Natural killer cell treated with Interleukin-12 subunit alpha and Interleukin-12 subunit beta and Interleukin-15 and Interleukin-18, amount 100 ng/mL, for 72 hours (primary cell): ENCODE data around the gene BICD2. TPM values are rescaled to one million over a fixed set of nuclear protein-coding genes. Genes with fewer than 3 reads are reported as not detected.

Experiments
- ATAC-seq, 2 donors: fragments of 150-1000 bp; cut with Tn5 transposase in 1 of 2; sonication (Bioruptor Pico), chemical (Tn5 transposase) in 1 of 2; 2 replicates each; pipeline ENCODE4 v1.10.0; 2021
- DNase-seq: peaks from one replicate; pipeline ENCODE4 v3.0.0; 2022; ENCODE audit warnings: low spot score
- H3K27ac Mint-ChIP-seq, 2 donors: 1 replicate in 1 of 2; 2 replicates in 1 of 2; pipeline ENCODE4 v1.8.0; 2022; ENCODE audit warnings: mixed read lengths in 2 of 2, mild to moderate bottlenecking in 1 of 2, moderate library complexity in 1 of 2
- H3K27me3 Mint-ChIP-seq, 2 donors: 1 replicate in 1 of 2; 2 replicates in 1 of 2; pipeline ENCODE4 v1.8.0; 2022; ENCODE audit warnings: mixed read lengths in 2 of 2
- H3K36me3 Mint-ChIP-seq: one replicate; pipeline ENCODE4 v1.8.0; 2022; ENCODE audit warnings: mixed read lengths
- H3K4me1 Mint-ChIP-seq, 2 donors: 1 replicate in 1 of 2; 2 replicates in 1 of 2; pipeline ENCODE4 v1.8.0; 2022; ENCODE audit warnings: low read depth in 2 of 2, mixed read lengths in 2 of 2, mild to moderate bottlenecking in 1 of 2
- H3K4me3 Mint-ChIP-seq: one replicate; pipeline ENCODE4 v1.8.0; 2022; ENCODE audit warnings: mixed read lengths
- H3K9me3 Mint-ChIP-seq: 2 replicates; pipeline ENCODE4 v1.8.0; 2022; ENCODE audit warnings: mixed read lengths
- total RNA-seq, 2 donors: library from RNA; stranded (reverse); gene quantifications; one replicate each; pipeline ENCODE4 v1.2.3, GENCODE V29; 2022

The BICD2 gene
- total RNA-seq, 2 donors from 2014 or later, result 31.8 to 37.9 TPM

DNA sequence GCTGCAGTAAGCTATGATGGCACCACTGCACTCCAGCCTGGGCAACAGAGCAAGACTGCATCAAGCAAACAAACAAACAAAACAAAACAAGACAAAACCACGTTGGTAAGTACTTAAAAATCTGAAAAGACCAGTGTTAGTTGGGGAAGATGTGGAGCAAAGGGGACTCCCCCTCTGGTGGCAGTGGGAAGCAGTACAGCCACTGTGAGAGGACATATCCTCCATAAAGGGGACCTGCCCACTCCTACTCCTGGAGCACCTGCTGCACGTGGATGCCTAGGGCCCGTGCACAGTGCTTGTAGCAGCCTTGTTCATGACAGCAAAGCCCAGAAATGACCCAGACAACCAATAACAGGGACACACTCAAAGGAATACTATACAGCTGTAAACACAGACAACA lies 77.7 kb downstream of the BICD2 start:
- ATAC-seq (no peak), DNase-seq (no peak)
- H3K36me3 Mint-ChIP-seq, result no peaks in the 10 kb centered on the region
- H3K9me3 Mint-ChIP-seq, result peaks cover 6% of the 10 kb centered on the region
- H3K27me3 Mint-ChIP-seq, result no peaks in the 10 kb centered on the region
- H3K4me1 Mint-ChIP-seq, result no peaks in the 10 kb centered on the region
- no peak overlapping the region for H3K4me3 Mint-ChIP-seq
- H3K27ac Mint-ChIP-seq, result no peak overlapping the region

DNA sequence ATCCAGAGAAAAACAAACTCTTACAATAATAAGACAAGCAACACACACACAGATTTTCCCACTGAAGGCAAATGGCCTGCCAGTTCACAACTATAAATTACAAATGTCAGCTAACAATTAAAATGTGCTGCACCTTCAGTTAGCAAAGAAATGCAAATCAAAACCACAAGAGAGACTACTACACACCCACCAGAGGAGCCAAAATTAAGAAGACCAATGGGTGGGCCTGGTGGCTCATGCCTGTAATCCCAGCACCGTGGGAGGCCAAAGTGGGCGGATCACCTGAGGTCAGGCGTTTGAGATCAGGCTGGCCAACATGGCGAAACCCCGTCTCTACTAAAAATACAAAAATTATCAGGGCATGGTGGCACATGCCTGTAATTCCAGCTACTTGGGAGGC lies 79.6 kb downstream of the BICD2 start:
- Mint-ChIP-seq H3K36me3 (no peaks in the 10 kb centered on the region), H3K27me3 (no peaks in the 10 kb centered on the region), H3K27ac (no peak overlapping the region), H3K4me1 (no peaks in the 10 kb centered on the region), H3K4me3 (no peak overlapping the region), H3K9me3 (peaks cover 2% of the 10 kb centered on the region)
- no peak for ATAC-seq
- no peak for DNase-seq

DNA sequence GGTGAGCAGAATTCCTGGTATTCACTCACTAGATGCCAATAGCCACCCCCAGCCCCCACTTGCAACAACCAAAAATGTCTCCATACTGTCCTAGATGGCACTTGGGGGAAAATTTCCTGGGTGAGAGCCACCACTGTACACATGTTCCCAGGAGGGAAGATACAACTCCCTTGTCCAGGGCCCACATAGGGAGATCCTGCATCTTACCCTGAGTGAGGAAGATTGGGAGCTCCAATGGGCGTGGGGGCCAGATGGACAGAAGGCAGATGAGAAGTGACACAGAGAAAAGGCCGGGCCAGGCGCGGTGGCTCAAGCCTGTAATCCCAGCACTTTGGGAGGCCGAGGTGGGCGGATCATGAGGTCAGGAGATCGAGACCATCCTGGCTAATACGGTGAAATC lies 82.4 kb downstream of the BICD2 start:
- H3K9me3 Mint-ChIP-seq, result no peaks in the 10 kb centered on the region
- DNase-seq (no peak), ATAC-seq (no peak)
- no peaks in the 10 kb centered on the region for H3K27me3 Mint-ChIP-seq
- H3K27ac Mint-ChIP-seq, result no peak overlapping the region
- H3K4me3 Mint-ChIP-seq, result no peak overlapping the region
- H3K36me3 Mint-ChIP-seq, result no peaks in the 10 kb centered on the region
- no peaks in the 10 kb centered on the region for H3K4me1 Mint-ChIP-seq

DNA sequence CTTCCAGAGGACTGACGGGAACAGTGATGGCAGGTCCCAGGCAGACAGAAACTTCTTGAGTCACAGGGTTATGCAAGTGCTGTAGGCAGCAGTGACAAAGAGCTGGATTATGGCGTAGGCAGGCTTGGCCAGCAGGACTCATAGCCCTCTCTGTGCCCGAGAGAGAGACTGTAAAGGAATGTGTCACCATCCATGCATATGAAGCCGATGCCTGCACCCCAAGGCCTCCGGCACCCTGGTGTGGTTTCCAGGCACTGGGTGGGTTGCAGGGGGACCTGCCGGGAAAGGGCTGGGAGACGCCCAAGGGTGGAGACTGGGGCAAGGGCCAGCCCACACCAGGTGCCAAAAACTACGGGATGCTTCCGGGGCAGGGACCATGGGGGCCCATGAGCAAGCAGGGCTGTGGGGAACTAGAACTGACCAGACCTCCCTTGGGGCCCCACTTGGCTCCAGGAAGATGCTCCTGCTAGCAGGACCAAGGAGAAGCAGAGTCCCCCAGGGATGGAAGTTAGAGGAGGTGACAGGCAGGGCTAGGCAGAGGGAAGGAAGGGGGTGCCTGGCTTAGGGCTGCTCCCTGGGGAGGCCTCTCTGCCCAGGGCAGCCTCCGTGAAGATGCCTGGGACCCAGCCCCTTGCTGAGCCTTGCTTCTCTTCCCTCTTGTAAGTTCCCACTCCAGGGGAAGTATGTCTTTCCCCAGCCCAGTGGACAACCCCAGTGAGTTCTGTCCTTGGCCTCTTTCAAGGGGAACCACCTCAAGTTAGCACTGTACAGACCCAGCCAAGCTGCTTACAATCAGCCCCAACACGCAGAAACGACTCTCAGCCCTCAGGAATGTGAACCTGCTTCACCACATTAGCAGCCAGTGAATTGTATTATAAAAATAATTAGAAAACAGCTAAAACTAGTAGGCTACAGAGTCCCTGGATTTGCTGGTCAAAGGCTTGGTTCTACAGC lies 84.2 kb downstream of the BICD2 start:
- no peaks in the 10 kb centered on the region for H3K27me3 Mint-ChIP-seq
- H3K4me1 Mint-ChIP-seq, result no peaks in the 10 kb centered on the region
- ATAC-seq (peak; percentile 48 to 52), DNase-seq (no peak)
- H3K36me3 Mint-ChIP-seq, result no peaks in the 10 kb centered on the region
- H3K4me3 Mint-ChIP-seq, result no peak overlapping the region
- H3K9me3 Mint-ChIP-seq, result no peaks in the 10 kb centered on the region
- H3K27ac Mint-ChIP-seq, result peak overlapping the region in 1 of 2 donors; percentile 56

DNA sequence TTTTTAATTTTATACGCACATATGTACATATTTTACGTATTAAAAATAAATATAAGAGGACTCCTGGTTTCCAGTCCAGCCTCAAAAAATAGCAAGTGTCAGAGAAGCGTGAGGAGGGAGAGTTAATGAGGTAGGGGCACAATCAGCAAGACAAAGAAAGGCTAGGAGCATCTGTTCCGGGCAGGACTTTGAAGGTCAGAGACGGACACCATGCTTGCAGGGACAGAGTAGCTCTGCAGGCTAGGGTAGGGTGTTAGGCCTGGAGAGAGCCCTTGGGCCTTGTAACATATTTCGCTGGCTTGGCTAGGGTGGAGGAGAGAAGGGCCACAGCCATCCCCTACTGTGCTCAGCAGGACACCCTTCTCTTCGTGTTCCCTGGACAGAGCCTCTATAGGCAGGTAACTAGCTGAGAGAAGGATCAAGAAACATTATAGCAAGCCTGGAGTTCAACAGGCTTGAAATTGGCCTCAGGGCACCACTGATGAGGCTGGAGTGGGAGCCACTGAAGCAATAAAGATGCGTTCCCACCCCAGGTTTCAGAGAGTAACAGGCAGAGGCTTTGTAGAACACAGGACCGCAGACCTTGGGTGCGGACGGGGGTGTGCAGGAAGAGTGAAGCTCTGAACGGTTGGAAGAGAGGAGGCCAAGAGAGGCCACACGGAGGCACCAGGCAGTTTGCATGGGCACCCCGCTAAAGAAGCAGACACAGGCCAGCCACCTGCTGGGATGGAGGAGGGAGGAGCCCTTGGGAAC lies 85.0 kb downstream of the BICD2 start:
- Mint-ChIP-seq H3K36me3 (no peaks in the 10 kb centered on the region), H3K9me3 (no peaks in the 10 kb centered on the region), H3K4me1 (peaks cover 0 to 3% of the 10 kb centered on the region in 2 donors), H3K27me3 (no peaks in the 10 kb centered on the region), H3K27ac (peak overlapping the region in 1 of 2 donors; percentile 56), H3K4me3 (no peak overlapping the region)
- DNase-seq, result no peak
- ATAC-seq, result peak in 1 of 2 donors; percentile 11

DNA sequence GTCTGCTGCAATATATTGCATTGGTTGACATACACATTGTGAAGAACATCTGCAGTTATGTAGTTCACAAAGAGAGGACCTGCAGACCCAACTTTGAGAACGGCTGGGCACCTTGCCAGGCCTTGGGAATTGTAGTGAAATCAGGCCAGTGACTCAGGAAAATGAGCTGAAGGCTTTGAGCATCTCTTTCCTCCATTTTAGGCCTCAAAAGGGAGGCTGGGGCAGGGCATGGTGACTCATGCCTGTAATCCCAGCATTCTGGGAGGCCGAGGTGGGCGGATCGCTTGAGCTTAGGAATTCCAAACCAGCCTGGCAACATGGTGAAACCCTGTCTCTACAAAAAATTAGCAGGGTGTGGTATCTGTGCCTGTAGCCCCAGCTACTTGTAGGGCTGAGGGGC lies 93.3 kb downstream of the BICD2 start:
- H3K4me1 Mint-ChIP-seq, result peaks cover 21 to 24% of the 10 kb centered on the region in 2 donors
- no peaks in the 10 kb centered on the region for H3K9me3 Mint-ChIP-seq
- peak overlapping the region in 1 of 2 donors; percentile 82 for H3K27ac Mint-ChIP-seq
- no peak for DNase-seq
- ATAC-seq, result no peak
- H3K36me3 Mint-ChIP-seq, result no peaks in the 10 kb centered on the region
- H3K27me3 Mint-ChIP-seq, result no peaks in the 10 kb centered on the region
- H3K4me3 Mint-ChIP-seq, result peak overlapping the region; percentile 90

- peak; percentile 100 for DNase-seq
- ATAC-seq, result peak; percentile 96 to 98
- Mint-ChIP-seq H3K27me3 (no peaks in the 10 kb centered on the region), H3K27ac (peak within 1 kb of the TSS; percentile 82 to 96), H3K9me3 (no peaks in the 10 kb centered on the region), H3K4me3 (peak within 1 kb of the TSS; percentile 90), H3K4me1 (peaks cover 28 to 30% of the 10 kb centered on the region in 2 donors), H3K36me3 (no peaks in the 10 kb centered on the region)
Observed at GRCh38 chr9:92669890-92670708, 94.5 kb downstream of the BICD2 start, which contains the start of gene IPPK. Gene IPPK (minus strand): TSS chr9:92670131. CDS start chr9:92669988, 143 bp downstream.

- Mint-ChIP-seq H3K36me3 (no peaks in the 10 kb centered on the region), H3K4me1 (peaks cover 32 to 36% of the 10 kb centered on the region in 2 donors), H3K9me3 (no peaks in the 10 kb centered on the region), H3K4me3 (peak overlapping the region; percentile 90), H3K27me3 (no peaks in the 10 kb centered on the region), H3K27ac (peak overlapping the region; percentile 82 to 96)
- ATAC-seq (peak; percentile 1 to 34), DNase-seq (no peak)
Observed at GRCh38 chr9:92669527-92669889, 95.1 kb downstream of the BICD2 start.

GRCh38 chr9:92668746-92669526 lies 95.7 kb downstream of the BICD2 start:
- ATAC-seq (no peak), DNase-seq (no peak)
- no peaks in the 10 kb centered on the region for H3K9me3 Mint-ChIP-seq
- no peaks in the 10 kb centered on the region for H3K36me3 Mint-ChIP-seq
- H3K4me3 Mint-ChIP-seq, result peak overlapping the region; percentile 90
- H3K27me3 Mint-ChIP-seq, result no peaks in the 10 kb centered on the region
- peak overlapping the region; percentile 82 to 96 for H3K27ac Mint-ChIP-seq
- peaks cover 36 to 37% of the 10 kb centered on the region in 2 donors for H3K4me1 Mint-ChIP-seq

- no peak for DNase-seq
- H3K27ac Mint-ChIP-seq, result peak overlapping the region; percentile 24 to 28
- no peak for ATAC-seq
- no peaks in the 10 kb centered on the region for H3K36me3 Mint-ChIP-seq
- H3K4me1 Mint-ChIP-seq, result peaks cover 43 to 47% of the 10 kb centered on the region in 2 donors
- peak overlapping the region; percentile 42 for H3K4me3 Mint-ChIP-seq
- H3K9me3 Mint-ChIP-seq, result no peaks in the 10 kb centered on the region
- no peaks in the 10 kb centered on the region for H3K27me3 Mint-ChIP-seq
Observed at GRCh38 chr9:92666912-92667532, 97.6 kb downstream of the BICD2 start.

GRCh38 chr9:92666236-92666635 lies 98.4 kb downstream of the BICD2 start:
- H3K27me3 Mint-ChIP-seq, result no peaks in the 10 kb centered on the region

DNA sequence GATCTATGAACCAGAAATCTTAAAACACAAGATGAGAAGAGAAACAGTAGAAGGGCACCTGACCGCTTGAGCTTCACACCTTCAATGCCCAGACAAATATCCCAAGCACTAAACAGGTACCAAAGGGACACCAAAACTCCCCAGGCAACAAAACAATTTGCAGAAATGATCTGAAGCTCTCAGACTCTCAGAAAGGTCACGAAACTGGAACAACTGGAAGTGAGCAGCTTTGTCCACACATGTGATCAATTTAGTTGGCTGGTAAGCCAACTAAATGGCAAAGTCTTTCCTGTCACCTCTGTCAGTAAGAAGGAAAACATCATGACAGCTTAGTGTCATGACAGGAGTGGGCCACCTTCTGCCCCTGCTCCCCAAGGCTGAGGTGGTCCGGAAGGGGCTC lies 98.8 kb downstream of the BICD2 start:
- H3K4me1 Mint-ChIP-seq, result peaks cover 48 to 52% of the 10 kb centered on the region in 2 donors
- no peaks in the 10 kb centered on the region for H3K9me3 Mint-ChIP-seq

More at GRCh38 chr9:92666236-92666635, 98.4 kb downstream of the BICD2 start:
- H3K9me3 Mint-ChIP-seq, result no peaks in the 10 kb centered on the region
- H3K36me3 Mint-ChIP-seq, result no peaks in the 10 kb centered on the region
- ATAC-seq (no peak), DNase-seq (no peak)
- H3K4me1 Mint-ChIP-seq, result peaks cover 48 to 52% of the 10 kb centered on the region in 2 donors
- peak overlapping the region; percentile 30 for H3K4me3 Mint-ChIP-seq
- peak overlapping the region; percentile 50 to 63 for H3K27ac Mint-ChIP-seq

More for the DNA sequence above, 98.8 kb downstream of the BICD2 start:
- Mint-ChIP-seq H3K36me3 (no peaks in the 10 kb centered on the region), H3K27ac (peak overlapping the region; percentile 50 to 63), H3K27me3 (no peaks in the 10 kb centered on the region), H3K4me3 (peak overlapping the region; percentile 30)
- ATAC-seq (no peak), DNase-seq (no peak)
